ENCODE measurements around the gene TSPY1. TPM values are rescaled to one million over a fixed set of nuclear protein-coding genes. Genes with fewer than 3 reads are reported as not detected.
"Not testable (repeated sequence)": the region's sequence is repeated elsewhere in the genome, so short reads cannot be mapped to it uniquely, and the experiment has no call there.

TSPY1 gene, protein sequence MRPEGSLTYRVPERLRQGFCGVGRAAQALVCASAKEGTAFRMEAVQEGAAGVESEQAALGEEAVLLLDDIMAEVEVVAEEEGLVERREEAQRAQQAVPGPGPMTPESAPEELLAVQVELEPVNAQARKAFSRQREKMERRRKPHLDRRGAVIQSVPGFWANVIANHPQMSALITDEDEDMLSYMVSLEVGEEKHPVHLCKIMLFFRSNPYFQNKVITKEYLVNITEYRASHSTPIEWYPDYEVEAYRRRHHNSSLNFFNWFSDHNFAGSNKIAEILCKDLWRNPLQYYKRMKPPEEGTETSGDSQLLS
- total RNA-seq, result not detected in 2 replicates

- H3K36me3 Mint-ChIP-seq (ENCODE audit: low read depth); H3K9me3 Mint-ChIP-seq; intact Hi-C loops (cut with micrococcal nuclease); H3K27me3 Mint-ChIP-seq; H3K4me1 Mint-ChIP-seq; H3K4me3 Mint-ChIP-seq; DNase-seq; H3K27ac Mint-ChIP-seq: not testable (repeated sequence)
Observed at GRCh38 chrY:9466655-9467054, at the start of gene TSPY1. Gene TSPY1, plus strand, starts transcription at chrY:9466955. Its CDS starts 46 bp downstream, at chrY:9467001.

DNA sequence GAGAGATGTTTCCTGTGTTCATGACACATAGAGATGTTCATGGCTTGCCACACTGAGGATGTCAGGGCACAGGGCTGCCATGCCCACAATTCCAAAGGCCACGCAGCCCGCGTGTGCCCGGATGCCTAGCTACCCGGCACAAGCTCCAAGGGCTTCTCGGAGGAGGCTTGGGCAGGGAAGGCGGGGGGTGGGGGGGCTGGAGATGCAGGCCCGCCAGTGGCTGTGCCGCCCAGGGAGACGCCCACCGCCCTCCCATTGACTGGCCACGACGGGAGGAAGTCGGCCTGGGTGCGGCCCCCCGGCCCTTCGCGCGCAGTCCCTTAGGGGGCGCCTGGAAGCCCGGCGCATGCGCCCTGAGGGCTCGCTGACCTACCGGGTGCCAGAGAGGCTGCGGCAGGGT is 20.2 kb downstream of the TSPY1 start, which contains the start of gene TSPY9:
TSPY9 (plus strand) TSS at position 301 of the 400 bp plus-strand sequence; CDS start at position 347, 46 bp downstream.
- H3K27me3 Mint-ChIP-seq; H3K9me3 Mint-ChIP-seq; H3K4me1 Mint-ChIP-seq; H3K4me3 Mint-ChIP-seq; H3K27ac Mint-ChIP-seq; H3K36me3 Mint-ChIP-seq (ENCODE audit: low read depth); intact Hi-C loops (cut with micrococcal nuclease); DNase-seq: not testable (repeated sequence)

DNA sequence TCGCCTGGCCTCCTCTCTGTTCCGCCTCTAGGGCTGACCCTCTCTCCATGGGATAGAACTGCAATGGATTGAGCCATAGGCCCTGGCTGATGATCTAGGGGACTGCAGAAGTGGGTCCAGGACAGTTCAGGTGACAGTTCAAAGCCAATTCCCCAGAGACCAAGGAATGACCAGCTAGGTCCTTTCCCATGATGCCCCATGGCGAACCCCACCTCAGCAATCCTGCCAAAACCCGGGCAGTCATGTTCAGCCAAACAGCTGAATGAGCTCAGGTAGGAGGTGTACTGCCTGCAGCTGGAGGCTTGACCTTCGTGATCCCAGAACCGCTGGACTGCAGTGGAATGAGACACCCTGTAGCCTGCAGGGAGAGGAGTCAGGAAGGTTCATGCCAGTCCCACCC is 37.6 kb downstream of the TSPY1 start:
- peak; percentile 46 for DNase-seq
- intact Hi-C loops (cut with micrococcal nuclease); H3K27me3 Mint-ChIP-seq; H3K4me3 Mint-ChIP-seq; H3K9me3 Mint-ChIP-seq; H3K4me1 Mint-ChIP-seq; H3K36me3 Mint-ChIP-seq (ENCODE audit: low read depth); H3K27ac Mint-ChIP-seq: not testable (repeated sequence)

DNA sequence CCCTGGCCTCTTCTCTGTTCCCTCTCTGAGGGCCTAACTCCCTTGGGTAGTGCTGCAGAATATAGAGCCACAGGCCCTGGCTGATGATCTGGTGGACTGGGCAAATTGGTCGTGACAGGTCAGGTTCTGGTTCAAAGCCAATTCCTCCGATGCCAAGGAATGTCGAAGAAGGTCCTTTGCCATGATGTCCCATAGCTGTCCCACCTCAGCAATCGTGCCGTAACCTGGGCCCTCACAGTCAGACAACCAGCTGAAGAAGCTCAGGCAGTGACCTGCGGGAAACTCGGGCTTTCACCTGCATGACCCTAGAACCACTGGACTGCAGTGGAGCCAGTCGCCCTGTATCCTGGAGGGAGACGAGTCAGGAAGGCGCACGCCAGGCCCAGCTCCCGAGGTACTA is 49.5 kb downstream of the TSPY1 start:
- H3K9me3 Mint-ChIP-seq; H3K27me3 Mint-ChIP-seq; intact Hi-C loops (cut with micrococcal nuclease); H3K4me3 Mint-ChIP-seq; H3K27ac Mint-ChIP-seq; H3K4me1 Mint-ChIP-seq; H3K36me3 Mint-ChIP-seq (ENCODE audit: low read depth); DNase-seq: not testable (repeated sequence)

Other genes with a start within 250 kb of the TSPY1 start
- not detected in 2 replicates for gene TSPY4, start 129.5 kb upstream of the TSPY1 start, total RNA-seq
- gene TSPY8, start 109.2 kb upstream of the TSPY1 start, total RNA-seq, result not detected in 2 replicates
- gene TSPY3, start 68.5 kb upstream of the TSPY1 start, total RNA-seq, result not detected in 2 replicates
- not detected in 2 replicates for gene TSPY9, start 20.3 kb downstream of the TSPY1 start, total RNA-seq
- gene TSPY10, start 60.9 kb downstream of the TSPY1 start, total RNA-seq, result not detected in 2 replicates

Measured in activated CD4-positive, alpha-beta T cell treated with anti-CD3 and anti-CD28 coated beads, Interleukin-2, amount 10 ng/mL, durations not matched to agents 24 days and 14 days (primary cell).